Esophagus squamous epithelium (tissue), 5 donors: ENCODE results near the gene STON1. TPM values are rescaled to one million over a fixed set of nuclear protein-coding genes. Genes with fewer than 3 reads are reported as not detected.
"Not testable (repeated sequence)": the region's sequence is repeated elsewhere in the genome, so short reads cannot be mapped to it uniquely, and the experiment has no call there.

Experiments used
- DNase-seq: peaks from one replicate; lab custom pipeline; 2025; lab: John Stamatoyannopoulos, UW
- H3K27ac ChIP-seq, 4 donors: fragments of 200-600 bp; sonication (generic); one replicate each; pipeline ENCODE4 v1.5.1; 2016 to 2019; ENCODE audit warnings: mild to moderate bottlenecking in 1 of 4
- H3K27me3 ChIP-seq, 4 donors: fragments of 200-600 bp; sonication (generic); 1 replicate in 3 of 4; 2 replicates in 1 of 4; pipeline versions ENCODE4 v1.5.1 to v1.6.0; 2017 to 2021; ENCODE audit warnings: antibody characterized with exemption in 1 of 4
- H3K36me3 ChIP-seq, 3 donors: fragments of 200-600 bp; sonication (generic); one replicate each; pipeline ENCODE4 v1.5.1; 2016 to 2019
- H3K4me1 ChIP-seq, 3 donors: fragments of 200-600 bp; sonication (generic); one replicate each; pipeline ENCODE4 v1.5.1; 2017 to 2019
- H3K4me3 ChIP-seq, 4 donors: fragments of 200-600 bp; sonication (generic); 1 replicate in 3 of 4; 2 replicates in 1 of 4; pipeline ENCODE4 v1.5.1; 2016 to 2019; ENCODE audit warnings: mild to moderate bottlenecking in 2 of 4, moderate library complexity in 1 of 4
- H3K9me3 ChIP-seq, 3 donors: fragments of 200-600 bp; sonication (generic); one replicate each; pipeline ENCODE4 v1.5.1; 2016 to 2019
- CTCF ChIP-seq, 6 experiments: fragments of 450-650 bp in 4 of 6; fragments of 200-600 bp in 2 of 6; sonication (generic) in 2 of 6; IDR thresholded peaks; one replicate each; pipeline ENCODE4 v1.5.1; 2016 to 2019; ENCODE audit warnings: antibody characterized with exemption in 6 of 6, mild to moderate bottlenecking in 4 of 6, moderate library complexity in 4 of 6
- POLR2A ChIP-seq, 4 donors: fragments of 450-650 bp; IDR thresholded peaks; one replicate each; pipeline ENCODE4 v1.6.1; 2017; ENCODE audit warnings: antibody characterized with exemption in 4 of 4, mild to moderate bottlenecking in 4 of 4, moderate library complexity in 3 of 4
- WGBS, 2 donors: methylation state at CpG; one replicate each; pipeline ENCODE4 v1.1.5; 2018; 5-methylcytosine and 5-hydroxymethylcytosine counted together
- intact Hi-C: fragments of 100-400 bp; cut with DNase I; formaldehyde crosslinking; loops from one replicate; pipeline ENCODE4 v1.15.0; 2022
- total RNA-seq, 4 donors: library from RNA; depleted of rRNA; stranded (reverse); fragments of >200 nt; gene quantifications; one replicate each; pipeline ENCODE4 v1.1.0, GENCODE V29; 2016
- donor health status: DM: yes; HTN: yes; CAD: no.

Gene STON1
- total RNA-seq, 4 donors from 2014 or later = 2.0 to 37.2 (median 6.9) TPM

- TF ChIP-seq CTCF (IDR thresholded peaks at IDR 0.05) = no peak
- TF ChIP-seq POLR2A (IDR thresholded peaks at IDR 0.05) = no peak
- no peaks in the 10 kb centered on the region for H3K4me1 ChIP-seq
- no peaks in the 10 kb centered on the region for H3K36me3 ChIP-seq
- H3K27me3 ChIP-seq = no peaks in the 10 kb centered on the region
- no peak overlapping the region for H3K4me3 ChIP-seq
- DNase-seq = no peak
- WGBS, 2 donors = 45 to 59% methylated on average over 9 to 10 of the region's 10 CpGs
- intact Hi-C loops = no loop called here
- no peak overlapping the region for H3K27ac ChIP-seq
- H3K9me3 ChIP-seq = no peaks in the 10 kb centered on the region
Measured at GRCh38 chr2:48607307-48608014, 77.5 kb downstream of the STON1 start.

GRCh38 chr2:48613211-48613610 is 83.3 kb downstream of the STON1 start:
- no peak overlapping the region for H3K27ac ChIP-seq
- no peak for DNase-seq
- TF ChIP-seq POLR2A (IDR thresholded peaks at IDR 0.05) = no peak
- no peak for TF ChIP-seq CTCF (IDR thresholded peaks at IDR 0.05)
- H3K27me3 ChIP-seq = no peaks in the 10 kb centered on the region
- H3K36me3 ChIP-seq = no peaks in the 10 kb centered on the region
- H3K4me3 ChIP-seq = no peak overlapping the region
- no peaks in the 10 kb centered on the region for H3K9me3 ChIP-seq
- no peaks in the 10 kb centered on the region for H3K4me1 ChIP-seq
- WGBS, 2 donors = 73 to 79% methylated on average over 2 of the region's 2 CpGs
- intact Hi-C loops = no loop called here

GRCh38 chr2:48614581-48614980 is 84.6 kb downstream of the STON1 start:
- H3K9me3 ChIP-seq, H3K36me3 ChIP-seq, H3K4me3 ChIP-seq, intact Hi-C loops, DNase-seq, H3K27ac ChIP-seq, H3K27me3 ChIP-seq, H3K4me1 ChIP-seq: not testable (repeated sequence)
- no CpG with 5 or more reads among the region's 35 CpGs for WGBS, 2 donors

GRCh38 chr2:48617618-48618017 is 87.7 kb downstream of the STON1 start, which contains the start of gene GTF2A1L:
TSS of gene GTF2A1L (plus strand) at chr2:48617856. CDS start at chr2:48617875, 19 bp downstream.
- Histone ChIP-seq H3K36me3 (no peaks in the 10 kb centered on the region), H3K9me3 (no peaks in the 10 kb centered on the region), H3K4me1 (no peaks in the 10 kb centered on the region), H3K27ac (no peak within 1 kb of the TSS), H3K4me3 (no peak within 1 kb of the TSS), H3K27me3 (no peaks in the 10 kb centered on the region)
- TF ChIP-seq POLR2A (IDR thresholded peaks at IDR 0.05) (no peak), CTCF (IDR thresholded peaks at IDR 0.05) (no peak)
- WGBS, 2 donors = 78 to 85% methylated on average over 14 to 25 of the region's 26 CpGs
- no peak for DNase-seq
- intact Hi-C loops = no loop called here

- intact Hi-C loops = no loop called here
- no peaks in the 10 kb centered on the region for H3K4me1 ChIP-seq
- H3K36me3 ChIP-seq = no peaks in the 10 kb centered on the region
- TF ChIP-seq POLR2A (IDR thresholded peaks at IDR 0.05) = no peak
- TF ChIP-seq CTCF (IDR thresholded peaks at IDR 0.05) = no peak
- no peaks in the 10 kb centered on the region for H3K9me3 ChIP-seq
- no peak overlapping the region for H3K27ac ChIP-seq
- no peaks in the 10 kb centered on the region for H3K27me3 ChIP-seq
- 80 to 84% methylated on average over 2 of the region's 2 CpGs for WGBS, 2 donors
- DNase-seq = no peak
- H3K4me3 ChIP-seq = no peak overlapping the region
Measured at GRCh38 chr2:48619526-48619925, 89.6 kb downstream of the STON1 start.
